Measurements from ENCODE around the gene ATP6V1F.

ATP6V1F gene

DNA sequence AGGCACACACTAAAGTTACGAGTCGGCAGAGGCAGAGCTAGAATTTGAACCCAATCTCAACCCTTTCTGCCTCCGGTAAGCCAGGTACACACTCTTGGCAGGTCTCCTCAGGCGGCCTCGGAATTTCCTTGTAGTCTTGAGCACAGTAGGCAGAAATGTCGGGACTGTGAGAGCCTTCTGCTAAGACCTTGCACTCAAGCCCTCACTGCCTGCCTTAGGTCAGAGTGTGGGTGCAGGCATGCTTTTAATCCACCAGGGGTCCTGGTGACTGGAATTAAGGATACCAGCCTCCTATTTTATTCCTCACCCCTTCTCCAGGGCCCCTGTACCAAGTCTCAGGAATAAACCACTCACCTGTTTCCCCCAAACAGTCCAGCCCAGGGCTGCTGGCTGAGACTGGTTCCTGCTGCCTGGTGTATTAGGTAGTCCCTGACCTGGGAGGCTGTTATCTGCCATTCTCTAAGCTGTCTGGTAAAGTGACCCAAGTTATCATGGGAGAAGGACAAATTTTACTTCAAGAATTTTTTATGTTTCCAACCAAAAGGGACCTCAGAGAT lies 855 bp downstream of the ATP6V1F start:
- Histone ChIP-seq H3K9me3 (ENCODE audit: severe bottlenecking) (no peaks in the 10 kb centered on the region), H3K27ac (ENCODE audit: poor library complexity, severe bottlenecking) (peak overlapping the region; percentile 45), H3K27me3 (ENCODE audit: insufficient read depth, poor library complexity, severe bottlenecking) (no peaks in the 10 kb centered on the region), H3K4me1 (ENCODE audit: insufficient read depth, poor library complexity, severe bottlenecking) (peaks cover 21% of the 10 kb centered on the region), H3K4me3 (ENCODE audit: severe bottlenecking) (peak overlapping the region; percentile 48), H3K36me3 (ENCODE audit: low read depth) (peaks cover 9% of the 10 kb centered on the region)
- ATAC-seq (ENCODE audit: low read depth) (peak; percentile 65), DNase-seq (ENCODE audit: low spot score) (no peak)
- TF ChIP-seq, protein P1, sequence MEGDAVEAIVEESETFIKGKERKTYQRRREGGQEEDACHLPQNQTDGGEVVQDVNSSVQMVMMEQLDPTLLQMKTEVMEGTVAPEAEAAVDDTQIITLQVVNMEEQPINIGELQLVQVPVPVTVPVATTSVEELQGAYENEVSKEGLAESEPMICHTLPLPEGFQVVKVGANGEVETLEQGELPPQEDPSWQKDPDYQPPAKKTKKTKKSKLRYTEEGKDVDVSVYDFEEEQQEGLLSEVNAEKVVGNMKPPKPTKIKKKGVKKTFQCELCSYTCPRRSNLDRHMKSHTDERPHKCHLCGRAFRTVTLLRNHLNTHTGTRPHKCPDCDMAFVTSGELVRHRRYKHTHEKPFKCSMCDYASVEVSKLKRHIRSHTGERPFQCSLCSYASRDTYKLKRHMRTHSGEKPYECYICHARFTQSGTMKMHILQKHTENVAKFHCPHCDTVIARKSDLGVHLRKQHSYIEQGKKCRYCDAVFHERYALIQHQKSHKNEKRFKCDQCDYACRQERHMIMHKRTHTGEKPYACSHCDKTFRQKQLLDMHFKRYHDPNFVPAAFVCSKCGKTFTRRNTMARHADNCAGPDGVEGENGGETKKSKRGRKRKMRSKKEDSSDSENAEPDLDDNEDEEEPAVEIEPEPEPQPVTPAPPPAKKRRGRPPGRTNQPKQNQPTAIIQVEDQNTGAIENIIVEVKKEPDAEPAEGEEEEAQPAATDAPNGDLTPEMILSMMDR (IDR thresholded peaks at IDR 0.05; ENCODE audit: poor library complexity, severe bottlenecking), result peak; percentile 53

DNA sequence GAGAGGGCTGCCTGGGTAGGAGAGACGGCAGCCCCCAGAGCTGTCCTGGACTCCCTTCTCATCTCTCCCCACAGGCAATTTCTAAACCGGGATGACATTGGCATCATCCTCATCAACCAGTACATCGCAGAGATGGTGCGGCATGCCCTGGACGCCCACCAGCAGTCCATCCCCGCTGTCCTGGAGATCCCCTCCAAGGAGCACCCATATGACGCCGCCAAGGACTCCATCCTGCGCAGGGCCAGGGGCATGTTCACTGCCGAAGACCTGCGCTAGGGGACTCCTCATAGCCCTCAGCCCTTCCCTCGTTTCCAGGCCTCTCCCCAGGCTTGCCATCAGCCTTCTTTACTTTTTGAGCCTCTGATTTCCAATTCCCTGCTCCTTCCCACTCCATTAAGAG lies 2.6 kb downstream of the ATP6V1F start:
- Histone ChIP-seq H3K4me1 (ENCODE audit: insufficient read depth, poor library complexity, severe bottlenecking) (peaks cover 26% of the 10 kb centered on the region), H3K27me3 (ENCODE audit: insufficient read depth, poor library complexity, severe bottlenecking) (no peaks in the 10 kb centered on the region), H3K27ac (ENCODE audit: poor library complexity, severe bottlenecking) (no peak overlapping the region), H3K36me3 (ENCODE audit: low read depth) (peaks cover 9% of the 10 kb centered on the region), H3K4me3 (ENCODE audit: severe bottlenecking) (no peak overlapping the region), H3K9me3 (ENCODE audit: severe bottlenecking) (no peaks in the 10 kb centered on the region)
- TF ChIP-seq, protein P1 (IDR thresholded peaks at IDR 0.05; ENCODE audit: poor library complexity, severe bottlenecking), result no peak
- DNase-seq (ENCODE audit: low spot score) (no peak), ATAC-seq (ENCODE audit: low read depth) (no peak)

DNA sequence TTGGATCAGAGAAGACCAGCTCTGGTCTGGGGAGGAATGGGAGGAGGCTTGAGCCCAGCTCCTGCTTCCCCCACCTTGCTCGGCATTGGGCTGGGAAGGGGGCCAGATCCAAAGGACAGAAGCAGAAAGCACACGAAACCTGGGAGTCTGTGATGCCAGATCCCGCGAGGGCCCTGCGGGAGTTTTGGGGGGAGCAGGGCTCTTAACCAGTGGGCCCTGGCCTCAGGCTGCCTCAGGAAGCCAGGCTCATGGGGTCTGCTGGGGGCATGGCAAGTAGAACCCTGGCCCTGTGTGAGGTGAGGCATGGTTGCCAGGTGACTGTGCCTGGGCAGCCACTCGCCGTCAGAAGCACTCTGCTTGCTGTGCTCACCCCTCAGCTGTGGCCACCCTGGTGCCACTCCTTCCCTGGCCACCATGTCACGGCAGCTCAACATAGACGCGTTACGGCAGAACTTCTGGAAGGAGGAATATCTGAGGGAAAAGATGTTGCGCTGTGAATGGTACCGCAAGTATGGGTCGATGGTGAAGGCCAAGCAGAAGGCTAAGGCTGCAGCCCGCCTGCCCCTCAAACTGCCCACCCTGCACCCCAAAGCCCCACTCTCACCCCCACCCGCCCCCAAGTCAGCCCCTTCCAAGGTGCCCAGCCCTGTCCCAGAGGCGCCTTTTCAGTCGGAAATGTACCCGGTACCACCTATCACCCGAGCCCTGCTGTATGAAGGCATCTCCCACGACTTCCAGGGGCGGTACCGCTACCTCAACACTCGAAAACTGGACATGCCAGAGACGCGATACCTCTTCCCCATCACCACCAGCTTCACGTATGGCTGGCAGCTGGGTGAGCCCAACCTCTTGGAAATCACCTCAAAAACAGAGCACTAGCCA lies 3.6 kb downstream of the ATP6V1F start:
- TF ChIP-seq, protein P1 (IDR thresholded peaks at IDR 0.05; ENCODE audit: poor library complexity, severe bottlenecking), result no peak
- H3K27ac ChIP-seq (ENCODE audit: poor library complexity, severe bottlenecking), result no peak overlapping the region
- H3K9me3 ChIP-seq (ENCODE audit: severe bottlenecking), result no peaks in the 10 kb centered on the region
- no peaks in the 10 kb centered on the region for H3K27me3 ChIP-seq (ENCODE audit: insufficient read depth, poor library complexity, severe bottlenecking)
- DNase-seq (ENCODE audit: low spot score) (no peak), ATAC-seq (ENCODE audit: low read depth) (no peak)
- H3K4me1 ChIP-seq (ENCODE audit: insufficient read depth, poor library complexity, severe bottlenecking), result peaks cover 26% of the 10 kb centered on the region
- H3K4me3 ChIP-seq (ENCODE audit: severe bottlenecking), result no peak overlapping the region
- H3K36me3 ChIP-seq (ENCODE audit: low read depth), result peaks cover 9% of the 10 kb centered on the region

DNA sequence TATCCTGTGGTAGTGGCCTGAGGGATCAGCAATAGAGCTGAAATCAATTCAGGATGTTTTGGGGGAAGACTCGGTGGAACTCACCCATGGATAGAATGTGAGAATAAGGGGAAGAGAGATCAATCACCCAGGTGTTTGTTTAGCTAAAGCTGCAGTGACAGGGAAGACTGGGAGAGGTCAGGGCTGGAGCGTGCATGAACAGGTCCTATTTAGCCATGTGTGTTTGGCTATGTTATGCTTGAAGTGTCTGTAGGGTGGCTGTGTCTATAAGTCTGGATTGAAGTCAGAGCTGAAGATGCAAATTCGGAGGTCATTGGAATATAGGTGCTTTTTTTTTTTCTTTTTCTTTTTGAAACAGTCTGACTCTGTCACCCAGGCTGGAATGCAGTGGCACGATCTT lies 4.6 kb downstream of the ATP6V1F start:
- Histone ChIP-seq H3K4me3 (ENCODE audit: severe bottlenecking) (no peak overlapping the region), H3K27me3 (ENCODE audit: insufficient read depth, poor library complexity, severe bottlenecking) (no peaks in the 10 kb centered on the region), H3K36me3 (ENCODE audit: low read depth) (peaks cover 9% of the 10 kb centered on the region), H3K27ac (ENCODE audit: poor library complexity, severe bottlenecking) (peak overlapping the region; percentile 3), H3K4me1 (ENCODE audit: insufficient read depth, poor library complexity, severe bottlenecking) (peaks cover 36% of the 10 kb centered on the region), H3K9me3 (ENCODE audit: severe bottlenecking) (no peaks in the 10 kb centered on the region)
- DNase-seq (ENCODE audit: low spot score) (no peak), ATAC-seq (ENCODE audit: low read depth) (no peak)
- TF ChIP-seq, protein P1 (IDR thresholded peaks at IDR 0.05; ENCODE audit: poor library complexity, severe bottlenecking), result no peak
